ENCODE results near the gene EMC8.
"Not testable (repeated sequence)": the region's sequence is repeated elsewhere in the genome, so short reads cannot be mapped to it uniquely, and the experiment has no call there.

Gene EMC8

GRCh38 chr16:85799497-85800320, at the start of gene EMC8, which contains the start of gene COX4I1:
TSS of gene EMC8 (minus strand) at chr16:85799544. CDS start at chr16:85799295, 249 bp downstream.
TSS of gene COX4I1 (plus strand) at chr16:85799695. CDS start at chr16:85801206, 1,511 bp downstream.
- DNase-seq (ENCODE audit: low spot score): peak; percentile 96

GRCh38 chr16:85848986-85849385, 49.6 kb upstream of the EMC8 start:
- no peak for DNase-seq (ENCODE audit: low spot score)

- DNase-seq (ENCODE audit: low spot score): no peak
These were observed 48.6 kb upstream of the EMC8 start for GRCh38 chr16:85847681-85848601.

- no peak for DNase-seq (ENCODE audit: low spot score)
These were observed 47.7 kb upstream of the EMC8 start for GRCh38 chr16:85847036-85847435.

- DNase-seq (ENCODE audit: low spot score): no peak
These were observed 47.1 kb upstream of the EMC8 start for GRCh38 chr16:85846461-85846860.

- no peak for DNase-seq (ENCODE audit: low spot score)
These were observed 45.9 kb upstream of the EMC8 start for GRCh38 chr16:85845266-85845665.

- DNase-seq (ENCODE audit: low spot score): no peak
These were observed 45.4 kb upstream of the EMC8 start for GRCh38 chr16:85844786-85845185.

GRCh38 chr16:85844169-85844481, 44.8 kb upstream of the EMC8 start:
- no peak for DNase-seq (ENCODE audit: low spot score)

- no peak for DNase-seq (ENCODE audit: low spot score)
These were observed 44.3 kb upstream of the EMC8 start for GRCh38 chr16:85843471-85844168.

GRCh38 chr16:85842848-85843247, 43.5 kb upstream of the EMC8 start:
- no peak for DNase-seq (ENCODE audit: low spot score)

GRCh38 chr16:85842435-85842834, 43.1 kb upstream of the EMC8 start:
- no peak for DNase-seq (ENCODE audit: low spot score)

- no peak for DNase-seq (ENCODE audit: low spot score)
These were observed 41.5 kb upstream of the EMC8 start for GRCh38 chr16:85840801-85841200.

- no peak for DNase-seq (ENCODE audit: low spot score)
These were observed 41.1 kb upstream of the EMC8 start for GRCh38 chr16:85840395-85840794.

GRCh38 chr16:85839681-85840240, 40.4 kb upstream of the EMC8 start:
- no peak for DNase-seq (ENCODE audit: low spot score)

- no peak for DNase-seq (ENCODE audit: low spot score)
These were observed 39.7 kb upstream of the EMC8 start for GRCh38 chr16:85838876-85839585.

GRCh38 chr16:85838381-85838780, 39.0 kb upstream of the EMC8 start:
- DNase-seq (ENCODE audit: low spot score): no peak

GRCh38 chr16:85837654-85838053, 38.3 kb upstream of the EMC8 start:
- not testable (repeated sequence) for DNase-seq (ENCODE audit: low spot score)

GRCh38 chr16:85836706-85837582, 37.6 kb upstream of the EMC8 start:
- no peak for DNase-seq (ENCODE audit: low spot score)

GRCh38 chr16:85835956-85836705, 36.8 kb upstream of the EMC8 start:
- DNase-seq (ENCODE audit: low spot score): no peak
